NCI-H2107 treated with DMSO at 0.1 percent for 48 hours (cell line): ENCODE results near the gene YES1.
"Not testable (repeated sequence)": the region's sequence is repeated elsewhere in the genome, so short reads cannot be mapped to it uniquely, and the experiment has no call there.

Experiments
- DNase-seq: peaks from one replicate; lab custom pipeline; 2025; ENCODE audit not compliant: unreplicated experiment; lab: John Stamatoyannopoulos, UW

Gene YES1

GRCh38 chr18:686339-687111 is 125.5 kb downstream of the YES1 start:
- no peak for DNase-seq

- DNase-seq: no peak
These were observed 126.6 kb downstream of the YES1 start for GRCh38 chr18:685438-685837.

DNA sequence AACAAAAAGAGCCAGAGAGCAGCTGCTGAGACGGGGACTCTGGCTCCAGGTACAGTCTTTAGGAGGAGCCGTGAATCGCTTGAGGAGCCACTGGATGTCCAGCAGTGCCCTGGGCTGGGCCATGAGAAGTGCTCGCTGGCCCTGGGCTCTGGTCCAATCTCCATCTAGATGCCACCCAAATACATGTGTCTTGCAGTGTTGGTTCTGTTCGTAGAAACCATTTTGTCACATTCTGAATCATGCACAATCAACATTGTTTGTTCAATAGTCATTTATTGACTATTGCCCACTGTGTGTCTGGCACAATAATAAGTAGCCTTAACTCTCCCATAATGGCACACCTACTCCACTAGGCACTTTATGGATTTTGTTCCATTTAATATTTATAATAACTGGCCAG is 128.5 kb downstream of the YES1 start:
- DNase-seq: no peak

- DNase-seq: no peak
These were observed 129.2 kb downstream of the YES1 start for GRCh38 chr18:682833-683232.

DNA sequence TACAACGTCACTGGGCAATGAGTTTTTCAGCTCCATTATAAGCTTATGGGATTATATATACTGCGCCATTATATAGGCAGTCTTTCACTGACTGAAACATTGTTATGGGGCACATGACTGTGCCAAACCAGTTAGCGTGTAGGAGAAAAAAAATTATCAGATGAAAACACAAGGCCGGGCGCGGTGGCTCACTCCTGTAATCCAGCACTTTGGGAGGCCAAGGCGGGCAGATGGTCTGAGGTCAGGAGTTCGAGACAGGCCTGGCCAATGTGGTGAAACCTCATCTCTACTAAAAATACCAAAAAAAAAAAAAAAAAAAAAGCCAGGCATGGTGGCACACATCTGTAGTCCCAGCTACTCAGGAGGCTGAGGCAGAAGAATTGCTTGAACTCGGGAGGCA is 129.6 kb downstream of the YES1 start:
- DNase-seq: not testable (repeated sequence)

- no peak for DNase-seq
These were observed 130.1 kb downstream of the YES1 start for GRCh38 chr18:681985-682384.

GRCh38 chr18:680392-680791 is 131.7 kb downstream of the YES1 start:
- no peak for DNase-seq

- no peak for DNase-seq
These were observed 132.5 kb downstream of the YES1 start for GRCh38 chr18:679516-679915.

- no peak for DNase-seq
These were observed 133.4 kb downstream of the YES1 start for GRCh38 chr18:678482-679182.

DNA sequence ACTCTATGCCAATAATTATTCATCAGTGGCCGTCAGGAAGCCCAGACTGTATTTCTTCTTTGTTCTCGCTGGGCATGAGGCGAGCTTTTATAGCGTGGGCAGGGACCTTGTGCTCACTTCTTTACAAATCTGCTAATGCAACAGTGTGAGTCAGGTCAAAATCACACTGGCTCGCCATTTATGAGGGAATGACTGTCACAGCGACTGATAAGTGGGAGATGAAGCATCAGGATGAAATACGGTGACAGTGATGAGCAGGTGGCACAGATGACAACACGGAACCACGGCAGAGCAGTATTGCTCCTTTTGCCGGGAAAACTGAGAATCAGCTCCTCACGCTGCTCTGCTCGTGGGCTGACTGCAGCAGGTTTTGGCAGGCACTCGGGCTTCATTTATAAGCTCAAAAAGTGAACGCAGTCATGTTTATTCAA is 134.1 kb downstream of the YES1 start:
- DNase-seq: no peak

- DNase-seq: no peak
These were observed 134.9 kb downstream of the YES1 start for GRCh38 chr18:677145-677544.

DNA sequence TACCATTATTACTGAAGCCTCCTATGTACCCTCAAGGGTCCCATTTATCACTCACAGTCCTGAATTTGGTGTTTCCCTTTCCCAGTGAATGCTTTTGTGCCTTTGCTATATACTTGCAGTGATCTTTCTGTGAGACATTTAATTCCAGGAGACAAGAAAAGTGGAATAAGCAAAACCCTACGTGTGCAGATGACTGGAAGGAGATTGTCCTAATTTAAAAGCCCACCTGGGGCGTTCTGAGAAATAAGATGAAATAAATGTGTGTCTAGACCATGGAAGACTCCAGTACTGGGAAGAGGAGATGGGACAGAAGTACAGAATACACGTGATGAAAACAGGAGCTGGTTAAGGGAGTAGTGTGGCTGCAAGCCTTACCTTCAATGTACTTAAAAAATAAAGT is 135.3 kb downstream of the YES1 start:
- DNase-seq: no peak

DNA sequence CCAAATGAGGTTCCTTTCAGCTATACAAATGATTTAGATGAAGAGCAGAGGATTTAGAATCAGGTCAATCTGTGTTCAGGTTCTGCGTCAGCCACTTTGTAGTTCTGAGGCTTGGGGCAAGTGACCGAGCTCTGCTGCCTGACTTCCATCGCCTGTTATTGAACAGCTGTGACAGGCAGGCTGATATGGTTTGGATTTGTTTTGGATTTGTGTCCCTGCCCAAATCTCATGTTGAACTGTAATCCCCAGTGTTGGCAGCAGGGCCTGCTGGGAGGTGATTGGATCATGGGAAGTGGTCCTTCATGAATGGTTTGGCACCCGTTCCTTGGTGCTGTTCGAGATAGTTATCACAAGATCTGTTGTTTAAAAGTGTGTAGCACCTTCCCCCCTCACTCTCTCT is 136.0 kb downstream of the YES1 start:
- DNase-seq: no peak

- DNase-seq: no peak
These were observed 136.7 kb downstream of the YES1 start for GRCh38 chr18:675307-675706.

- DNase-seq: no peak
These were observed 138.3 kb downstream of the YES1 start for GRCh38 chr18:673769-674168.

DNA sequence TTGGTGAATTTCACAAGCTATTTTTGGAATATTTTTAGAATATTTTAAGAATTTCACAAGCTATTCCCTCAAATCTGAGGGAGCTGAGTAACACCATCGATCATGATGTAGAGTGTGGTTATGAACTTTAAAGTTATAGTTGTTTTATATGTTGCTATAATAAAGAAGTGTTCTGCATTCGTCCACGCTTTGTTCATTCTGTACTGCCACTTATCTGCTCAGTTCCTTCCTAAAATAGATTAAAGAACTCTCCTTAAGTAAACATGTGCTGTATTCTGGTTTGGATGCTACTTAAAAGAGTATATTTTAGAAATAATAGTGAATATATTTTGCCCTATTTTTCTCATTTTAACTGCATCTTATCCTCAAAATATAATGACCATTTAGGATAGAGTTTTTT is 138.7 kb downstream of the YES1 start:
- no peak for DNase-seq
